SK-N-MC (cell line): ENCODE measurements around the gene ACE.

Experiments
- EZH2 ChIP-seq: fragments of 200-600 bp; sonication (generic); IDR thresholded peaks from one replicate; pipeline ENCODE4 v1.6.1; 2017; ENCODE audit warnings: antibody characterized with exemption
- POLR2AphosphoS5 ChIP-seq: IDR thresholded peaks from 2 replicates; pipeline ENCODE4 v1.6.1; 2012; ENCODE audit warnings: mild to moderate bottlenecking, low read depth, low read length, borderline replicate concordance

- TF ChIP-seq EZH2 (no peak), POLR2AphosphoS5 (no peak)
Observed at GRCh38 chr17:63494300-63494928, 17.6 kb downstream of the ACE start.
